Left lung (tissue), 10 donors: ENCODE measurements around the gene GDI1. TPM values are rescaled to one million over a fixed set of nuclear protein-coding genes. Genes with fewer than 3 reads are reported as not detected.

Source experiments
- ATAC-seq: fragments of 200-7000 bp; cut with Tn5 transposase; one replicate; pipeline ENCODE4 v1.9.1; 2020; ENCODE audit warnings: moderate library complexity
- DNase-seq, 4 donors: peaks; one replicate each; pipeline ENCODE4 v3.0.0-alpha.2; 2013 to 2020
- H3K27ac ChIP-seq, 2 donors: fragments of 200-600 bp; sonication (generic) in 1 of 2; one replicate each; pipeline versions ENCODE4 v1.5.0 to v1.8.0; 2020 to 2021
- H3K27me3 ChIP-seq, 2 donors: fragments of 200-600 bp; sonication (generic) in 1 of 2; one replicate each; pipeline versions ENCODE4 v1.5.0 to v1.8.0; 2020 to 2021
- H3K36me3 ChIP-seq, 2 donors: fragments of 200-600 bp; sonication (generic) in 1 of 2; one replicate each; pipeline versions ENCODE4 v1.5.0 to v1.8.0; 2020 to 2021
- H3K4me1 ChIP-seq, 2 donors: fragments of 200-600 bp; one replicate each; pipeline ENCODE4 v1.8.0; 2021
- H3K4me3 ChIP-seq, 2 donors: fragments of 200-600 bp; sonication (generic) in 1 of 2; one replicate each; pipeline versions ENCODE4 v1.5.0 to v1.8.0; 2020 to 2021; ENCODE audit warnings: mild to moderate bottlenecking in 1 of 2
- H3K9me3 ChIP-seq, 2 donors: fragments of 200-600 bp; sonication (generic) in 1 of 2; one replicate each; pipeline versions ENCODE4 v1.5.0 to v1.8.0; 2020 to 2021
- intact Hi-C, 2 donors: fragments of 100-400 bp; cut with DNase I; formaldehyde crosslinking; loops; one replicate each; pipeline versions ENCODE4 v1.11.2 to v1.14.2; 2022
- polyA plus RNA-seq, 6 donors: library from polyadenylated mRNA; unstranded; fragments of 120-200 nt; gene quantifications; one replicate each; pipeline ENCODE4 v1.2.1, GENCODE V29; 2013; ENCODE audit not compliant: insufficient read length in 6 of 6
- total RNA-seq, 2 donors: library from RNA; stranded (reverse); fragmentation: NEBNext Ultra II Directional; extraction: Animal tissue kit (Norgen Biotek cat#: 25700); gene quantifications; one replicate each; pipeline ENCODE4 v1.2.1, GENCODE V29; 2021
- TF ChIP-seq, protein P1 (sequence below), 2 donors: fragments of 200-600 bp; sonication (generic) in 1 of 2; IDR thresholded peaks; one replicate each; pipeline versions ENCODE4 v1.5.0 to v1.8.0; 2021; ENCODE audit warnings: antibody characterized with exemption in 2 of 2
- donor health status: DM: no; HTN: yes; CAD: no.
- donor health status: DM: no; HTN: no; CAD: no.

GDI1 gene
- total and polyA plus RNA-seq, 8 donors = 107 to 163 (median 128) TPM

DNA sequence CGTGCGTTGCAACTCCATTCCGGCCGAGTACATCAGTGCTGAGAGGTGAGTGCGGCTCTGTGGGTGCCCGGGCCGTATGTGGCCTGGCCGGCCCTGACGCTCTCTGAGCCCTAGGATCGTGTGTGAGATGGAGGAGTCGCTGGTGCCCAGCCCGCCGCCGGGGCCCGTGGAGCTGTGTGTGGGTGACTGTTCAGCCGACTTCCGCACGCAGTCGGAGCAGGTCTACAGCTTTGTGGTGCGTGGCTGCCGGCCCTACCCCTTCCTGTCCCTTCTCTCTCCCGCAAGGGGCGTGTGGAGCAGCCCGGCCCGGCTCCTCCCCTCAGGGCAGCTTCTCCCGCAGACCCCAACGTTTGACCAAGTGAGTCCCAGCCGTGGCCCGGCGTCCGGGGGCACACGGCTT is 29.1 kb downstream of the GDI1 start:
- DNase-seq (no peak), ATAC-seq (no peak)
- no peak overlapping the region for H3K27ac ChIP-seq
- H3K9me3 ChIP-seq = no peaks in the 10 kb centered on the region
- intact Hi-C loops = no loop called here
- H3K4me1 ChIP-seq = no peaks in the 10 kb centered on the region
- no peak overlapping the region for H3K4me3 ChIP-seq
- no peaks in the 10 kb centered on the region for H3K27me3 ChIP-seq
- TF ChIP-seq, protein P1, sequence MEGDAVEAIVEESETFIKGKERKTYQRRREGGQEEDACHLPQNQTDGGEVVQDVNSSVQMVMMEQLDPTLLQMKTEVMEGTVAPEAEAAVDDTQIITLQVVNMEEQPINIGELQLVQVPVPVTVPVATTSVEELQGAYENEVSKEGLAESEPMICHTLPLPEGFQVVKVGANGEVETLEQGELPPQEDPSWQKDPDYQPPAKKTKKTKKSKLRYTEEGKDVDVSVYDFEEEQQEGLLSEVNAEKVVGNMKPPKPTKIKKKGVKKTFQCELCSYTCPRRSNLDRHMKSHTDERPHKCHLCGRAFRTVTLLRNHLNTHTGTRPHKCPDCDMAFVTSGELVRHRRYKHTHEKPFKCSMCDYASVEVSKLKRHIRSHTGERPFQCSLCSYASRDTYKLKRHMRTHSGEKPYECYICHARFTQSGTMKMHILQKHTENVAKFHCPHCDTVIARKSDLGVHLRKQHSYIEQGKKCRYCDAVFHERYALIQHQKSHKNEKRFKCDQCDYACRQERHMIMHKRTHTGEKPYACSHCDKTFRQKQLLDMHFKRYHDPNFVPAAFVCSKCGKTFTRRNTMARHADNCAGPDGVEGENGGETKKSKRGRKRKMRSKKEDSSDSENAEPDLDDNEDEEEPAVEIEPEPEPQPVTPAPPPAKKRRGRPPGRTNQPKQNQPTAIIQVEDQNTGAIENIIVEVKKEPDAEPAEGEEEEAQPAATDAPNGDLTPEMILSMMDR (IDR thresholded peaks at IDR 0.05) = no peak
- H3K36me3 ChIP-seq = peaks cover 0 to 79% of the 10 kb centered on the region in 2 donors

DNA sequence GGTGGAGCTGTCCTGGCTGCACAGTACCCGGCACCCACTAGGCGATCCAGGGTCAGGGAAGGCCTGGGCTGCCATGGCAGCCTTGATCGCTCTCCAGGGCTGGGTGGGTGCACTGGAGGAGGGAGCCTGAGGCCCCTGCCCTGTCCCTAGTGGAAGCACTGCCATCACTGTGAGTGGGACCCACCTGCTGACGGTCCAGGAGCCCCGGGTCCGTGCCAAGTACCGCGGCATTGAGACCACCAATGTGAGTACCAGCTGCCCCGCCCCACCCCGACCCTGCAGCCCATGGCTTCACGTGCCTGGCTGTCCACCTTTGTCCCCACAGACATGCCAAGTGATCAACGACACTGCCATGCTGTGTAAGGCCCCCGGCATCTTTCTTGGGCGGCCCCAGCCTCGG is 30.0 kb downstream of the GDI1 start:
- Histone ChIP-seq H3K4me1 (no peaks in the 10 kb centered on the region), H3K27ac (no peak overlapping the region), H3K4me3 (no peak overlapping the region), H3K9me3 (no peaks in the 10 kb centered on the region), H3K36me3 (peaks cover 0 to 79% of the 10 kb centered on the region in 2 donors), H3K27me3 (no peaks in the 10 kb centered on the region)
- TF ChIP-seq, protein P1 (IDR thresholded peaks at IDR 0.05) = no peak
- ATAC-seq (no peak), DNase-seq (no peak)
- intact Hi-C loops = no loop called here

DNA sequence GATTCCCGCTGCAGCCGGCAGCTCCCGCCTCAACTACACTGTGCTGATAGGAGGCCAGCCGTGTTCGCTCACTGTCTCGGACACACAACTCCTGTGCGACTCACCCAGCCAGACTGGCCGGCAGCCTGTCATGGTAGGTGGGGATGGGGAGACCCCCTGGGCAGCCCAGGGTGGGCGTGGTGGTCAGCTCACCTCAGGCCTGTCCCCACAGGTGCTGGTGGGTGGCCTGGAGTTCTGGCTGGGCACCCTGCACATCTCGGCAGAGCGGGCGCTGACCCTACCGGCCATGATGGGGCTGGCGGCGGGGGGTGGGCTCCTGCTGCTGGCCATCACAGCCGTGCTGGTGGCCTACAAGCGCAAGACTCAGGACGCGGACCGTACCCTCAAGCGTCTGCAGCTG is 30.6 kb downstream of the GDI1 start:
- Histone ChIP-seq H3K36me3 (peaks cover 0 to 76% of the 10 kb centered on the region in 2 donors), H3K4me3 (no peak overlapping the region), H3K27ac (no peak overlapping the region), H3K9me3 (no peaks in the 10 kb centered on the region), H3K27me3 (no peaks in the 10 kb centered on the region), H3K4me1 (no peaks in the 10 kb centered on the region)
- intact Hi-C loops = no loop called here
- ATAC-seq (no peak), DNase-seq (no peak)
- TF ChIP-seq, protein P1 (IDR thresholded peaks at IDR 0.05) = no peak

DNA sequence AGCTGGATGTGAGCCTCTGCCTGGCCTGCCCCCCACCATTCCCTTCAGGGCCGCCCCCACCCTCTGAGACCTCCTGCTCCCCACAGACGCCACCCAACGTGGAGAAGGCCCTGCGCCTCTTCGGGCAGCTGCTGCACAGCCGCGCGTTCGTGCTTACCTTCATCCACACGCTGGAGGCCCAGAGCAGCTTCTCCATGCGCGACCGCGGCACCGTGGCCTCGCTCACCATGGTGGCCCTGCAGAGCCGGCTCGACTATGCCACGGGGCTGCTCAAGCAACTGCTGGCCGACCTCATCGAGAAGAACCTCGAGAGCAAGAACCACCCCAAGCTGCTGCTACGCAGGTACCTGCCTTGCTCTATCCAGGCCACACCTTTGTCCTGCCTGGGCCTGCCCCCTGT is 31.3 kb downstream of the GDI1 start:
- H3K27me3 ChIP-seq = no peaks in the 10 kb centered on the region
- no peak overlapping the region for H3K27ac ChIP-seq
- H3K9me3 ChIP-seq = no peaks in the 10 kb centered on the region
- no peak for ATAC-seq
- no peak overlapping the region for H3K4me3 ChIP-seq
- DNase-seq = no peak
- H3K36me3 ChIP-seq = peaks cover 0 to 80% of the 10 kb centered on the region in 2 donors
- H3K4me1 ChIP-seq = no peaks in the 10 kb centered on the region
- TF ChIP-seq, protein P1 (IDR thresholded peaks at IDR 0.05) = no peak
- intact Hi-C loops = no loop called here

DNA sequence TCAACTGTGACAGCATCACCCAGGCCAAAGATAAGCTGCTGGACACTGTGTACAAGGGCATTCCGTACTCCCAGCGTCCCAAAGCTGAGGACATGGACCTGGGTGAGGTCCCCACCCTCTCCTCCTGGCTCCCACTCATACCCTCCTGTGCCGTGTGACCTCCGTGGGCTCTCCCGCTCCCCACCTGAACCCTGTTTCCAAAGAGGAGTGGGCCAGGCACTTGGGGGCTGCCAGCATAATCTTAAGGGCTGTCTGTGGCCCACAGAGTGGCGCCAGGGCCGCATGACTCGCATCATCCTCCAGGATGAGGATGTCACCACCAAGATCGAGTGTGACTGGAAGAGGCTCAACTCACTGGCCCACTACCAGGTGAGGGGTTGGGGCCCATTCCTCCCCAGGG is 32.2 kb downstream of the GDI1 start:
- H3K36me3 ChIP-seq = peaks cover 0 to 80% of the 10 kb centered on the region in 2 donors
- H3K4me3 ChIP-seq = no peak overlapping the region
- H3K4me1 ChIP-seq = no peaks in the 10 kb centered on the region
- DNase-seq (no peak), ATAC-seq (no peak)
- no peaks in the 10 kb centered on the region for H3K27me3 ChIP-seq
- TF ChIP-seq, protein P1 (IDR thresholded peaks at IDR 0.05) = no peak
- no peaks in the 10 kb centered on the region for H3K9me3 ChIP-seq
- intact Hi-C loops = no loop called here
- H3K27ac ChIP-seq = no peak overlapping the region
